SK-N-SH treated with all-trans-retinoic acid at 6 μM for 48 hours (cell line): ENCODE data around the gene IKZF5.

Experiments
- ATAC-seq: fragments of 200-7000 bp; cut with Tn5 transposase; 3 replicates; pipeline ENCODE4 v1.9.1; 2020; ENCODE audit warnings: mild to moderate bottlenecking, moderate library complexity
- ARNTL ChIP-seq: fragments of 450-650 bp; formaldehyde crosslinking; IDR thresholded peaks from 2 replicates; pipeline ENCODE4 v1.5.0; 2020; ENCODE audit warnings: low read depth, mild to moderate bottlenecking, moderate library complexity, borderline replicate concordance
- BACH2 ChIP-seq: fragments of 250-450 bp; sonication (Bioruptor Pico); IDR thresholded peaks from 2 replicates; pipeline ENCODE4 v1.9.0; 2021; ENCODE audit warnings: mild to moderate bottlenecking, borderline replicate concordance
- CSDC2 ChIP-seq: fragments of 250-450 bp; sonication (Bioruptor Pico); IDR thresholded peaks from 2 replicates; pipeline ENCODE4 v1.5.0; 2020; ENCODE audit warnings: mild to moderate bottlenecking, moderate library complexity
- ESRRG ChIP-seq: fragments of 250-450 bp; sonication (Bioruptor Pico); IDR thresholded peaks from 2 replicates; pipeline ENCODE4 v1.6.1; 2021; ENCODE audit warnings: mild to moderate bottlenecking
- GLIS3 ChIP-seq: fragments of 250-450 bp; sonication (Bioruptor Pico); IDR thresholded peaks from 2 replicates; pipeline ENCODE4 v1.5.0; 2020; ENCODE audit warnings: mild to moderate bottlenecking, moderate library complexity
- ISL1 ChIP-seq: fragments of 250-450 bp; sonication (Bioruptor Pico); IDR thresholded peaks from 2 replicates; pipeline ENCODE4 v2.1.2; 2022; ENCODE audit warnings: mild to moderate bottlenecking, moderate library complexity
- OSR1 ChIP-seq: fragments of 250-450 bp; sonication (Bioruptor Pico); IDR thresholded peaks from 2 replicates; pipeline ENCODE4 v1.8.0; 2022; ENCODE audit warnings: moderate library complexity, mild to moderate bottlenecking, inconsistent platforms
- PATZ1 ChIP-seq: fragments of 250-450 bp; sonication (Bioruptor Pico); IDR thresholded peaks from 2 replicates; pipeline ENCODE4 v1.8.0; 2020; ENCODE audit warnings: mild to moderate bottlenecking, moderate library complexity, borderline replicate concordance
- POU6F1 ChIP-seq: fragments of 250-450 bp; sonication (Bioruptor Pico); IDR thresholded peaks from 2 replicates; pipeline ENCODE4 v1.8.0; 2021; ENCODE audit warnings: low read depth, mild to moderate bottlenecking, moderate library complexity, borderline replicate concordance
- PPARA ChIP-seq: fragments of 250-450 bp; sonication (Bioruptor Pico); IDR thresholded peaks from 2 replicates; pipeline ENCODE4 v1.5.0; 2020; ENCODE audit warnings: mild to moderate bottlenecking, borderline replicate concordance
- SNAI2 ChIP-seq: fragments of 250-450 bp; sonication (Bioruptor Pico); IDR thresholded peaks from 2 replicates; pipeline ENCODE4 v1.5.0; 2020; ENCODE audit warnings: mild to moderate bottlenecking, moderate library complexity
- TOX ChIP-seq: fragments of 250-450 bp; sonication (Bioruptor Pico); IDR thresholded peaks from 2 replicates; pipeline ENCODE4 v1.8.0; 2021; ENCODE audit warnings: mild to moderate bottlenecking, moderate library complexity, borderline replicate concordance
- ZC3H10 ChIP-seq: fragments of 250-450 bp; sonication (Bioruptor Pico); IDR thresholded peaks from 2 replicates; pipeline ENCODE4 v1.5.1; 2021; ENCODE audit warnings: mild to moderate bottlenecking, moderate library complexity
- ZFP30 ChIP-seq: fragments of 450-650 bp; formaldehyde crosslinking; IDR thresholded peaks from 2 replicates; pipeline ENCODE4 v1.5.0; 2022; ENCODE audit warnings: mild to moderate bottlenecking, moderate library complexity
- ZNF565 ChIP-seq: fragments of 450-650 bp; formaldehyde crosslinking; conservative IDR thresholded peaks from 2 replicates; pipeline ENCODE4 v1.5.0; 2020; ENCODE audit warnings: low read depth, mild to moderate bottlenecking, moderate library complexity
- ZNF70 ChIP-seq: fragments of 450-650 bp; formaldehyde crosslinking; IDR thresholded peaks from 2 replicates; pipeline ENCODE4 v1.5.0; 2020; ENCODE audit warnings: mild to moderate bottlenecking, moderate library complexity
- ZNF8 ChIP-seq: fragments of 450-650 bp; formaldehyde crosslinking; IDR thresholded peaks from 2 replicates; pipeline ENCODE4 v1.5.0; 2020; ENCODE audit warnings: mild to moderate bottlenecking, moderate library complexity
- TF ChIP-seq, protein P1 (sequence below): fragments of 250-450 bp; sonication (Bioruptor Pico); IDR thresholded peaks from 2 replicates; pipeline ENCODE4 v1.5.0; 2020; ENCODE audit warnings: mild to moderate bottlenecking, moderate library complexity
- TF ChIP-seq, protein P2 (sequence below): fragments of 250-450 bp; sonication (Bioruptor Pico); IDR thresholded peaks from 2 replicates; pipeline ENCODE4 v1.5.1; 2020; ENCODE audit warnings: low read depth, mild to moderate bottlenecking, moderate library complexity

IKZF5 gene

GRCh38 chr10:122998360-122998917, 10.2 kb downstream of the IKZF5 start (continued):
- no peak for TF ChIP-seq POU6F1 (CRISPR knock-in tag)

DNA sequence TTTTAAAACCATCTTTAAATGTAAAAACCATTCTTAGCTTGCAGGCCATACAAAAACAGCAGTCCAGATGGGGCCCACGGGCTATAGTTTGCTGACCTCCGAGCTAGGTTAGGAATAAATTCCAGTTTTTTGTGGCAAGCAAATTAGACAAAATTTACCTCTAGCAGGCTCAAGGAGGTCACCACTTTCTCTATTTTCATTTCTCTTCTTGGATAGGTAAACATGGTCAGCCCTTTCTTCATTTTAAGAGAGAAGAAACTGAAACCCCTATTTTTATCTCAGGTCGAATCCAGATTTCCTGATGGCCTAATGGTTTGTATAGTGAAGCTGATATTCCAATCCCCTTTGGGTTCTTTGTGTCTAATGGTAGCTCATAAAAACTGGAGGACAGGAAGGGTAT, 10.7 kb downstream of the IKZF5 start:
- no peak for TF ChIP-seq ISL1 (CRISPR knock-in tag)
- no peak for TF ChIP-seq GLIS3 (CRISPR knock-in tag)
- no peak for TF ChIP-seq ZC3H10 (CRISPR knock-in tag)
- TF ChIP-seq, protein P1, sequence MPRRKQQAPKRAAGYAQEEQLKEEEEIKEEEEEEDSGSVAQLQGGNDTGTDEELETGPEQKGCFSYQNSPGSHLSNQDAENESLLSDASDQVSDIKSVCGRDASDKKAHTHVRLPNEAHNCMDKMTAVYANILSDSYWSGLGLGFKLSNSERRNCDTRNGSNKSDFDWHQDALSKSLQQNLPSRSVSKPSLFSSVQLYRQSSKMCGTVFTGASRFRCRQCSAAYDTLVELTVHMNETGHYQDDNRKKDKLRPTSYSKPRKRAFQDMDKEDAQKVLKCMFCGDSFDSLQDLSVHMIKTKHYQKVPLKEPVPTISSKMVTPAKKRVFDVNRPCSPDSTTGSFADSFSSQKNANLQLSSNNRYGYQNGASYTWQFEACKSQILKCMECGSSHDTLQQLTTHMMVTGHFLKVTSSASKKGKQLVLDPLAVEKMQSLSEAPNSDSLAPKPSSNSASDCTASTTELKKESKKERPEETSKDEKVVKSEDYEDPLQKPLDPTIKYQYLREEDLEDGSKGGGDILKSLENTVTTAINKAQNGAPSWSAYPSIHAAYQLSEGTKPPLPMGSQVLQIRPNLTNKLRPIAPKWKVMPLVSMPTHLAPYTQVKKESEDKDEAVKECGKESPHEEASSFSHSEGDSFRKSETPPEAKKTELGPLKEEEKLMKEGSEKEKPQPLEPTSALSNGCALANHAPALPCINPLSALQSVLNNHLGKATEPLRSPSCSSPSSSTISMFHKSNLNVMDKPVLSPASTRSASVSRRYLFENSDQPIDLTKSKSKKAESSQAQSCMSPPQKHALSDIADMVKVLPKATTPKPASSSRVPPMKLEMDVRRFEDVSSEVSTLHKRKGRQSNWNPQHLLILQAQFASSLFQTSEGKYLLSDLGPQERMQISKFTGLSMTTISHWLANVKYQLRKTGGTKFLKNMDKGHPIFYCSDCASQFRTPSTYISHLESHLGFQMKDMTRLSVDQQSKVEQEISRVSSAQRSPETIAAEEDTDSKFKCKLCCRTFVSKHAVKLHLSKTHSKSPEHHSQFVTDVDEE (CRISPR knock-in tag), result no peak
- TF ChIP-seq ESRRG (CRISPR knock-in tag), result no peak
- no peak for TF ChIP-seq BACH2 (CRISPR knock-in tag)
- no peak for ATAC-seq

DNA sequence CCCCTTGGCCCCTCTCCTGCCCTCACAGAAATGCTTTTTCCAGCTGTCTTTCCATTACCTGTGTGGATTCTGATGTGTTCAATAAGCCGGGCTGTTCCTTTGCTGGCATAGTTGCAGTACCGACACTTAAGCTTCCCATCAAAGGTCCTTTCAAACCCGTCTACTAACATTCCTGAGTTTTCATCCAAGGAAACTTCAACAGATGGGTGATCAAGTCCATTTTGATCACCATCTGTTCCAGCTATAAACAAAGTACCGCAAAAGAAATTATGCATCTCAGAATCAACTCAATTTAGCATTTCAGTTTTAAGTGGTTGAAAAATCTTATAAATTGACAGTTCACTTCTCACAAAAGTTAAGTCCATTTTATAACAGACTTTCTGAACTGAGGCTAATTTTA, 12.7 kb downstream of the IKZF5 start:
- ATAC-seq, result no peak
- TF ChIP-seq ISL1 (CRISPR knock-in tag), result no peak

- ATAC-seq, result no peak
- TF ChIP-seq ZNF565 (CRISPR knock-in tag) (no peak), ZNF70 (no peak)
Observed at GRCh38 chr10:122993797-122994336, 14.7 kb downstream of the IKZF5 start.

DNA sequence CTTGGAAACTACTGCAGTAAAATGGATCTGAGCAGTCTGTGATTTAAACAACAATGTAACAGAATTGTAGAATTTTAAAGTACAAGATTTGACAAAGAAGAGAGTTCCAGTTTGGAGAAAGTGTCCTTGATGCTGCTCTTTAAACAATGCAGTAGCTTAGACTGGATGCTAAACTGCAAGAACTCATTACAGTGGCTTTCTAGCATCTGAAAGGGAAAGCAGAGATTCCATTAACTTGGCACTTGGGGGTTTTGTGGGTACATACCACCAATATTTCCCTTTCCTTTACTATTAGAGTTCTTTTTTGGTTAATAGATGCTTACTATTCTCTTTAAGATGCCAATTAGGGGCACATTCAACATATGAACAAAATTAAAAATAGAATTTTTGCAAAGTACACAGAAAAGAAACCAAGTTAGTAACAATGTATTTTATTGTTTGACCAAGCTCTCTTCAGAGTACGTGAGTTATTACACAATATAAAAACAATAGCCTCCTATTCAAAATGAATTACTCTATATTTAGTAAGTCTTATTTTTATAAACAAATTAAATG, 16.5 kb downstream of the IKZF5 start:
- ATAC-seq, result no peak
- TF ChIP-seq GLIS3 (CRISPR knock-in tag), result no peak
- TF ChIP-seq CSDC2, result no peak
- no peak for TF ChIP-seq ISL1 (CRISPR knock-in tag)
- TF ChIP-seq ZNF8, result no peak
- TF ChIP-seq SNAI2 (CRISPR knock-in tag), result no peak
- TF ChIP-seq ZNF70, result no peak
- no peak for TF ChIP-seq PPARA (CRISPR knock-in tag)
- no peak for TF ChIP-seq ESRRG (CRISPR knock-in tag)
- TF ChIP-seq POU6F1 (CRISPR knock-in tag), result no peak
- no peak for TF ChIP-seq BACH2 (CRISPR knock-in tag)
- TF ChIP-seq ARNTL (CRISPR knock-in tag), result no peak
- TF ChIP-seq OSR1 (CRISPR knock-in tag), result no peak
- TF ChIP-seq TOX (CRISPR knock-in tag), result no peak

DNA sequence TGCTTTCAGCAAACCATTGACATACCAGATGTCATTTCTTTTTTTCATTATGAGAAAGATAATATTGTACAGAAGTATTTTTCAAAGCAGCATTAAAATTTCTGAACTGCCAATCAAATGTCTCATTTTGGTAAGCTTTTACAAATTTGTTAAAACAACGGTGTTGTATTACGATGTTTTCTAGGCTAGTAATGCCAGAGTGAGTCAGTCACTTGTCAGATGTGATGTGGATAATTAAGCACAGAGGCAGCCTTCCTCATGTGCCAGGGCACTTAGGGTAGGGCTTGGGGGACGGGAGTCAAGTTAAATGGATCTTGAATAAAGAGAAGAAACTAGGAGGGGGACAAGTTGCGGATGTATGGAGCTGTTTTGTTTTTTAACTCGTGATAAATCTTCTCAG, 18.3 kb downstream of the IKZF5 start:
- peak; percentile 90 for ATAC-seq
- TF ChIP-seq, protein P2, sequence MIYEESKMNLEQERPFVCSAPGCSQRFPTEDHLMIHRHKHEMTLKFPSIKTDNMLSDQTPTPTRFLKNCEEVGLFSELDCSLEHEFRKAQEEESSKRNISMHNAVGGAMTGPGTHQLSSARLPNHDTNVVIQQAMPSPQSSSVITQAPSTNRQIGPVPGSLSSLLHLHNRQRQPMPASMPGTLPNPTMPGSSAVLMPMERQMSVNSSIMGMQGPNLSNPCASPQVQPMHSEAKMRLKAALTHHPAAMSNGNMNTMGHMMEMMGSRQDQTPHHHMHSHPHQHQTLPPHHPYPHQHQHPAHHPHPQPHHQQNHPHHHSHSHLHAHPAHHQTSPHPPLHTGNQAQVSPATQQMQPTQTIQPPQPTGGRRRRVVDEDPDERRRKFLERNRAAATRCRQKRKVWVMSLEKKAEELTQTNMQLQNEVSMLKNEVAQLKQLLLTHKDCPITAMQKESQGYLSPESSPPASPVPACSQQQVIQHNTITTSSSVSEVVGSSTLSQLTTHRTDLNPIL (CRISPR knock-in tag), result no peak
- TF ChIP-seq ZFP30 (CRISPR knock-in tag), result no peak
- TF ChIP-seq TOX (CRISPR knock-in tag), result no peak
- no peak for TF ChIP-seq SNAI2 (CRISPR knock-in tag)
- TF ChIP-seq, protein P1 (CRISPR knock-in tag), result no peak
- TF ChIP-seq PATZ1 (CRISPR knock-in tag), result no peak
- no peak for TF ChIP-seq OSR1 (CRISPR knock-in tag)
